ENCODE results near the gene GET4. TPM values are rescaled to one million over a fixed set of nuclear protein-coding genes. Genes with fewer than 3 reads are reported as not detected.

The GET4 gene
- total and polyA plus RNA-seq, 4 donors = 19.5 to 34.7 (median 27.3) TPM

GRCh38 chr7:914521-915194 lies 38.3 kb downstream of the GET4 start:
- DNase-seq (ENCODE audit: low spot score) = no peak
- Histone ChIP-seq H3K4me3 (ENCODE audit: low read depth in 1 of 3, low read length in 3 of 3) (no peak overlapping the region), H3K4me1 (ENCODE audit: control insufficient read depth in 4 of 4, insufficient read depth in 4 of 4, low read length in 3 of 4) (no peaks in the 10 kb centered on the region), H3K27ac (ENCODE audit: low read depth in 1 of 2, low read length in 2 of 2) (no peak overlapping the region), H3K9me3 (ENCODE audit: control insufficient read depth in 4 of 4, low read length in 3 of 4) (no peaks in the 10 kb centered on the region), H3K27me3 (ENCODE audit: control insufficient read depth in 4 of 4, insufficient read depth in 4 of 4, low read length in 3 of 4) (no peaks in the 10 kb centered on the region), H3K9ac (ENCODE audit: low read depth in 1 of 2, low read length in 2 of 2) (no peak overlapping the region), H3K36me3 (ENCODE audit: control insufficient read depth in 4 of 4, insufficient read depth in 3 of 4, low read depth in 1 of 4, low read length in 3 of 4) (no peaks in the 10 kb centered on the region)
- 87% methylated on average over 16 of the region's 16 CpGs for WGBS
- TF ChIP-seq HNF4G (IDR thresholded peaks at IDR 0.05) (no peak), EGR1 (IDR thresholded peaks at IDR 0.05; ENCODE audit: low read depth in 2 of 2) (no peak), TAF1 (conservative IDR thresholded peaks at IDR 0.05) (no peak), ZBTB33 (IDR thresholded peaks at IDR 0.05) (no peak), MAX (IDR thresholded peaks at IDR 0.05) (no peak), SP1 (IDR thresholded peaks at IDR 0.05) (no peak), CTCF (IDR thresholded peaks at IDR 0.05; ENCODE audit: low read depth, low read length, missing input control) (no peak), RXRA (IDR thresholded peaks at IDR 0.05) (no peak), FOXA1 (IDR thresholded peaks at IDR 0.05) (no peak), FOXA2 (IDR thresholded peaks at IDR 0.05) (no peak), JUND (IDR thresholded peaks at IDR 0.05) (no peak), RAD21 (IDR thresholded peaks at IDR 0.05) (no peak), REST (IDR thresholded peaks at IDR 0.05) (no peak), HNF4A (conservative IDR thresholded peaks at IDR 0.05) (no peak)
